GM12875 (cell line): Measurements from ENCODE around the gene CDH4.

Experiments used
- H3K4me3 ChIP-seq: one replicate; pipeline ENCODE4 v1.5.1; 2011; ENCODE audit warnings: low read depth, low read length, control low read depth
- CTCF ChIP-seq: IDR thresholded peaks from 2 replicates; pipeline ENCODE4 v1.5.1; 2011; ENCODE audit warnings: low read depth, mild to moderate bottlenecking, control low read depth, inconsistent platforms, low read length, moderate library complexity, borderline replicate concordance; ENCODE audit not compliant: insufficient read depth

Gene CDH4

GRCh38 chr20:61873651-61874420, 621.8 kb downstream of the CDH4 start:
- no peak for TF ChIP-seq CTCF

GRCh38 chr20:61874421-61875068, 622.5 kb downstream of the CDH4 start:
- no peak overlapping the region for H3K4me3 ChIP-seq
- no peak for TF ChIP-seq CTCF

More at GRCh38 chr20:61873651-61874420, 621.8 kb downstream of the CDH4 start:
- no peak overlapping the region for H3K4me3 ChIP-seq

DNA sequence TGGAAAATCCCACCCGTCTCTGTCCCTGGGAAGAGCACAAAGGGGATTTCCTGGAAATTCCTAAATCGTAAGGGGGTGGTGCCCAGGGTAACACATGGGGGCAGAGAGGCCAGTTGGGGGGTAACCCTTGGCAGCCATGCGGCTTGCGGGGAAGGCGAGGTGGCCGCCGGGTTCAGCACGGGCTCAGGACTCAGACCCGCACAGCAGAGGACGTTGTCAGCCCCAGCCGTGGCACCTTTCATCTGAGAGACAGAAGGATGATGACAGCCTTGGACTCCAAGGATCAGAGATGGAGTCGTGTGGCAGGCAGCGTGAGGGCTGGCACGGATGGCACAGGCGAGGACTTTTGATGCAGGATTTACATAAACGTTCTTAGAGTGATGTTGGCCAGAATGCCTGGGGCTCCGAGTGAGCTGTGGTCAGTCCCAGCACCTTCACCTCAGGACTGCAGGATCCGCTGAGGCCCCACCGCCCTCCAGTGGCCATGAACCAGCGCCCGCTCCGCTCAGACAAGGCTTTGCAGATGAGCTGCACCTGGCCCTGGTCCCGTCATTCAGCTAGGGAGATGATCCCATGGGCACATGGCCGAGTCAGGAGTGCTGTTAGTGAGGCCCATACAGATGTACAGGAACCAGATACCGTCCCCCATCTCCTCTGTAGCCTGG, 623.3 kb downstream of the CDH4 start:
- TF ChIP-seq CTCF, result no peak
- H3K4me3 ChIP-seq, result no peak overlapping the region

DNA sequence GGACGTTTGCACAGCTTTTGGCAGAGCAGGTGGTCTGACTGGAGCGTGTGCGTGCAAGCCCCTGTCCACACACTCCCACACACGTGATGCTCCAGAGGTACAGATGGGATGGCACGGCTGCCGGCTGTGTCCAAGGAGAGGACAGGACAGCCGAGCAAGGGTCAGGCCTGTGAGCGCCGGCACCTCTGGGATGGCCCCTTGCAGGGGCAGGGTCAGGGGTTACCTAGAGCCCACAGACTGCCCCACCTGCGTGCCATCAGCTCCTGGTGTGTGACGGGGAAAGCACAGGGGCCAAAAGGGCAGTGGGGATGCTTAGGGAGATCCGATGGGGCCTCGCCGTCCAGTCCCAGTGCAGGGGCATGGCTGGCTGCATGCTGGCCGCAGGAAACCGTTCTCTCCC, 623.9 kb downstream of the CDH4 start:
- H3K4me3 ChIP-seq, result no peak overlapping the region
- TF ChIP-seq CTCF, result no peak

DNA sequence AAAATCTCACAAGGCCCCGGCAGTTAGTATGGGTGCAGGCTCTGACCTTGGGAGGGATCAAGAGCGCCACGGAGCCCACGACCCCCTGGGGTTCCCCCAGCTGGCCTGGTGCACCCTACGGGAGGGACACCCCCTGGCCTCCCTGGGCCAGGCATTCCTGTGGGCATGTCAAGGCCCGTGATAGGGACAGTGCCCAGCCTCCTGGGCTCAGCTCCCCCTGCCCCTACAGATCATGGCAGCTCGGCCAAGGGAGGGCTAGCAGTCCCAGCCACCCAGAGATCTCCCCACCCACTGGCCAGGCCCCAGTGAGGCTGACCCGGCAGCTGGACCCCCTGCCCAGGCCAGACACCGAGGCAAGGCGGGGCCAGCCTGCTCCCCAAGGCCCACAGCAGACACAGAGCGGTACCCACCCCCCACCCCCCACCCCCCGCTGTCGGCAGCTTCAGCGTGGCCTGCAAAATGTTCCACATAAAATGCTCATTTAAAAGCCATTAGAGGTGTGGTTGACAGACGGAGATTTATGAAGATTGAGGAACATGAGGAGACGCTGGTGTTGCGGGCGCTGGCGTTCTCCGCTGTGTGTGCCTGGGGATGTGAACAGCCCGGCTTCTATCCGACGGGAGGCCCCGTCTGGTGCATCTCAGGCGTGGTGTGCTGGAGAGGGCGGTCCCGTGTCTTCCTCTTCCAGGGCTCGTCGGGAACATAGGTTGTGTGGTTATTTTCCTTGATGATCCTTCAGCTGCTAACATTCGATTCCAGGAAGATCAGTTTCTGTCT, 625.1 kb downstream of the CDH4 start:
- no peak overlapping the region for H3K4me3 ChIP-seq
- no peak for TF ChIP-seq CTCF

- TF ChIP-seq CTCF, result no peak
- no peak overlapping the region for H3K4me3 ChIP-seq
These were observed 625.9 kb downstream of the CDH4 start for GRCh38 chr20:61877776-61878477.
